Fibroblast of gingiva (primary cell): ENCODE results near the gene MFN2.
"Not testable (repeated sequence)": the region's sequence is repeated elsewhere in the genome, so short reads cannot be mapped to it uniquely, and the experiment has no call there.

ENCODE experiments used
- DNase-seq: peaks from one replicate; pipeline ENCODE4 v3.0.0-alpha.2; 2011; ENCODE audit warnings: low read depth

The MFN2 gene

DNA sequence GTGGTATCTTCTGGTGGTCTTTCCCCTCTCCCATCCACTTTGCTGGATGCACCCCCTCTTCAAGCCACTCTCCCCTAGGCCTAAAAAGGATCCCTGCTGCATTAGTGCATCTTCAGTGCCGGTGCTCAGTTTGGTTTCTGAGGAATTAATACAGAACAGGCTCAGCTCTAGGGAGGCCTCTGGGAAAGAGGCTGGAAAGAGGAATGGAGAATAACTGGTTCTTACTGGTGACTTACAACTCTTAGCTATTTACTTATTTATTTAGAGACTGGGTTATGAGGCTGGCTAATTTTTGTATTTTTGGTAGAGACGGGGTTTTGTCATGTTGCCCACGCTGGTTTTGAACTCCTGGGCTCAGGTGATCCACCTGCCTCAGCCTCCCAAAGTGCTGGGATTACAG lies 19.0 kb downstream of the MFN2 start:
- no peak for DNase-seq

DNA sequence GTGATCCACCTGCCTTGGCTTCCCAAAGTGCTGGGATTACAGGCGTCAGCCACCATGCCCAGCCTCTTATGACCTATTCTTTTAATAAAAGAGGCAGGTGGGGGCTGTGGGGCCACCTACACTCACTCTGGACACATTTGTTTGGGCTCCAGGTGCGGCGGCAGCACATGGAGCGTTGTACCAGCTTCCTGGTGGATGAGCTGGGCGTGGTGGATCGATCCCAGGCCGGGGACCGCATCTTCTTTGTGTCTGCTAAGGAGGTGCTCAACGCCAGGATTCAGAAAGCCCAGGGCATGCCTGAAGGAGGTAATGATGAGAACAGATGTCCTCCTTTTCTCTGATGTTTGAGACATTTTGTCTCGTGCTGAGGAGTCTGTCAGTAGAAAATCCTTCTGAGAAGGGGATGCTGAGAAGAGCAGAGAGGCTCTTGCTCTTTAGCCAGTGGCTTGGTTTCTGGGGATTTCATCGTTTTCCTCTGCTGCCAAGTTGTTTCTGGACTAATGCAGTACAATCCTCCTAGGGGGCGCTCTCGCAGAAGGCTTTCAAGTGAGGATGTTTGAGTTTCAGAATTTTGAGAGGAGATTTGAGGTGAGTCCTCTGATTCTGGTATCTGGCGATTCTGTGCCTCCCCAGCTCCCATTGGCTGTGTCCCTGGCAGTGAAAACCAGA lies 21.1 kb downstream of the MFN2 start:
- DNase-seq: peak; percentile 60

DNA sequence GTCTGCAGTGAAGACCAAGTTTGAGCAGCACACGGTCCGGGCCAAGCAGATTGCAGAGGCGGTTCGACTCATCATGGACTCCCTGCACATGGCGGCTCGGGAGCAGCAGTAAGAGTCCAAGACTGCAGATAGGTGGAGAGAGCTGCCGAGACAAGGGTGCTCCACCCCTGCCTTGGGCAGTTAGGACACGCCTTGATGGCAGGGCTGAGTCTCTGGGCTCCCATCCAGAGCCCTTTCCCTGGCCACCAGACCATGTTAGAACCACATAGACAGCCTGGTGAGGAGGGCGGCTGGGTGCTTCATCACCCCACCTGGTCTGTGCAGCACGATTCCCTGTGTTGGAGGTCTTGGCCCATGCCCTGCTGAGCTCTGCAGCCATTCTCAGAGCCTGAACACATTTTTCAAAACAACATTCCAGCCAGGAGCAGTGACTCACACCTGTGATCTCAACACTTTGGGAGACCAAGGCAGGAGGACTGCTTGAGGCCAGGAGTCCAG lies 21.8 kb downstream of the MFN2 start:
- no peak for DNase-seq

DNA sequence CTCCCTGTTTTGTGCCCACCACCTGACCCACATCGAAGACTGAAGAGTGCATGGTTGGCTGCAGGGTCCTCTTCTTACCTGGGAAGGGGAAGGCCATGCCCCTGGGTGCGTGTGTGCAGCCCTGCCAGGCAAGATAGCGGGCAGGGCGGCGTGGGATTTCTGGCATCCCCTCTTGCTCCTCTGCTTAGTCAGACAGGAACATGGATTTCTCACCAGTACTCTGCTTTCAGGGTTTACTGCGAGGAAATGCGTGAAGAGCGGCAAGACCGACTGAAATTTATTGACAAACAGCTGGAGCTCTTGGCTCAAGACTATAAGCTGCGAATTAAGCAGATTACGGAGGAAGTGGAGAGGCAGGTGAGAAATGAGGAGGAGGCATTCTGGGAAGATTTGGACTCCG lies 23.5 kb downstream of the MFN2 start:
- DNase-seq: no peak

DNA sequence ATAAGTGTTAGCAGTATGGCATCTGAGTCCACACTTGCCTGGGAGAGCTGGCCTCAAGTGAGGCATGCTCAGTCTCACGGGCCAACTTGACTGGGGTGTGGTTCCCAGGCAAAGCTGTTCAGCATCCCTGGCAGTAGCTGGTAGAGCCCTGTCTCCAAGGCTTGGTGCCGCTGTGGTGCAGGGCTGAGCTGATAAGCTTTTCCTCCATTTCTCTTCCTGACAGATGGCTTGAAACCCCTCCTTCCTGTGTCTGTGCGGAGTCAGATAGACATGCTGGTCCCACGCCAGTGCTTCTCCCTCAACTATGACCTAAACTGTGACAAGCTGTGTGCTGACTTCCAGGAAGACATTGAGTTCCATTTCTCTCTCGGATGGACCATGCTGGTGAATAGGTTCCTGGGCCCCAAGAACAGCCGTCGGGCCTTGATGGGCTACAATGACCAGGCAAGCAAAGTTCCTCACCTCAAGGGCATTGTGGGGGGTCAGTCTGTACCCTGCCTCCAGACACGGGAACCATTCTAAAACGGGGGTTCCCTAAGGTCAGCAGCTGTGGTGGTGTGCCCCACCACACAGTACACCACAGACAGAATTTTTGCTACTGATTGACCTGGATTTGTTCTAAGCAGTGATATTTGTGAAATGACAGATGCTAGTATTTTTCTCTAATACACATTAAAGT lies 25.4 kb downstream of the MFN2 start:
- no peak for DNase-seq

DNA sequence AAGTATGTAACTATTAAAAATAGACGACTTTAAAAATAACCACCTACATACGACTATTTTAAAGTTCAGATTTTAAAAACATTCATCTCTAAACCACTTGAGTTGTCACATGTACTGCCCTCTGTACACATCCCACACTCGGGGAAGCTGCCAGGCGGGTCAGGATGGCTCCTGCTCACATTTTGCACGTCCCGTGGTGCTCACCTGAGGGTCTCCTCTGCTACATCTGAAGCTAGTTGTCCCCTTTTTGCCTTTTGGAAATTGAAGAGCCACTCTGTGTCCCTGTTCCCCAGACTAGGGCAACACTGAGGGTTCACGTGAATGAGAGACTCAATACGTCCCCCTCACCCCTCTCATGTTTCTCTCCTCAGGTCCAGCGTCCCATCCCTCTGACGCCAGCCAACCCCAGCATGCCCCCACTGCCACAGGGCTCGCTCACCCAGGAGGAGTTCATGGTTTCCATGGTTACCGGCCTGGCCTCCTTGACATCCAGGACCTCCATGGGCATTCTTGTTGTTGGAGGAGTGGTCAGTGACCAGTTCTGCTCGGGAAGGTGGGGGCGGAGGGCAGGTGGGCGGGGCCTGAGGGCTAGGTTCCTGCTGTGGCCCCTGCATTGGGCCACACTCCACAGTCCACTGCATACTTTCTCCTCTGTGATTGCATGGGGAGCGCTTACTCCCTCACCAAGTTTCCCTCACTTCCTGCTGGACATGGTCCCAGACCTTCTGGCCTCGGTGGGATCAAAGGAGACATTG lies 26.1 kb downstream of the MFN2 start:
- DNase-seq: no peak

DNA sequence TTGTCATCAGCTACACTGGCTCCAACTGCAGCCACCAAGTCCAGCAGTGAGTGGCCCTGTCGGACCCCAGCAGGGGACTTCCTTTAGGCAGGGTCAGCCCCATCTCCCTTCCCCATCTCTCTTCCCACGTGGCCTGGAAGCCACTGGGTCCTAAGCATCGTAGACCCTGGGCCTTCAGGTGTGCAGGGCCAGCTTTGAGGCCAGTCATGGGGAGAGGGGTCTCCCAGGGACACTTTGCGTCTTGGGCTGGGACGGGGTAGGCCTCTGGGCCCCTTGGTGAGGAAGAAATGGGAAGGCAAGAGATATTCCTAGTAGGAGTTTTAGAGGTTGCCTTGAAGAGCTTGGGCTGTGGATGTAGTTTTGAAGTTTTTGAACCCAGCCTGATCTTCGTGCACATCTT lies 27.0 kb downstream of the MFN2 start:
- DNase-seq: no peak

DNA sequence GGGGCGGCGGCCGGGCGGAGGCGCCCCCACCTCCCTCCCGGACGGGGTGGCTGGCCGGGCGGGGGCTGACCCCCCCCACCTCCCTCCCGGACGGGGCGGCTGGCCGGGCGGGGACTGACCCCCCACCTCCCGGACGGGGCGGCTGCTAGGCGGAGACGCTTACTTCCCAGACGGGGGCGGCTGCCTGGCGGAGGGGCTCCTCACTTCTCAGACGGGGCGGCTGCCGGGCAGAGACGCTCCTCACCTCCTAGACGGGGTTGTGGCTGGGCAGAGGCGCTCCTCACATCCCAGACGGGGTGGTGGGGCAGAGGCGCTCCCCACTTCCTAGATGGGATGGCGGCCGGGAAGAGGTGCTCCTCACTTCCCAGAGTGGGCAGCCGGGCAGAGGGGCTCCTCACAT lies 28.1 kb downstream of the MFN2 start:
- DNase-seq: not testable (repeated sequence)

DNA sequence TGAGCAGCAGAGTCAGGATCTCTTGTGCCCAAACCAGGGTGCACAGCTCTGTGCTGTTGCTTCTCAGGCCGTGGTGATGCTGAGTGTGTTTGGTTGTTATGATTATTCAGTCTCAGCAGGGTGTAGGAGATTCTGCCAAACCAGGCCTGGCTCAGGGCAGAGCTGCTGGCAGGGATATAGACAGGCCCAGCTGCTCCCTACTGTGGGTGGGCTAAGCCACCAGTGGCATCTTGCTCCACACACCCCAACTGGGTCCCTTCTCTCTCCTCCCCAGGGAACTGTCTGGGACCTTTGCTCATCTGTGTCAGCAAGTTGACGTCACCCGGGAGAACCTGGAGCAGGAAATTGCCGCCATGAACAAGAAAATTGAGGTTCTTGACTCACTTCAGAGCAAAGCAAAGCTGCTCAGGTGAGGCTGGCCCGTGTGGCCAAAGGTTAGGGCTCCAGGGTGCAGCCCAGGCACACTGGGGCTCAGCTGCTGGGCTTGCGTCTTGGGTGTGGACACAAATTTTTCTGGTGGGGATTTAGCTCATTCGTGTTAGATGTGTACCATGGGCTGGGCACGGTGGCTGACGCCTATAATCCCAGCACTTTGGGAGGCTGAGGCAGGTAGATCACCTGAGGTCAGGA lies 29.2 kb downstream of the MFN2 start:
- no peak for DNase-seq

DNA sequence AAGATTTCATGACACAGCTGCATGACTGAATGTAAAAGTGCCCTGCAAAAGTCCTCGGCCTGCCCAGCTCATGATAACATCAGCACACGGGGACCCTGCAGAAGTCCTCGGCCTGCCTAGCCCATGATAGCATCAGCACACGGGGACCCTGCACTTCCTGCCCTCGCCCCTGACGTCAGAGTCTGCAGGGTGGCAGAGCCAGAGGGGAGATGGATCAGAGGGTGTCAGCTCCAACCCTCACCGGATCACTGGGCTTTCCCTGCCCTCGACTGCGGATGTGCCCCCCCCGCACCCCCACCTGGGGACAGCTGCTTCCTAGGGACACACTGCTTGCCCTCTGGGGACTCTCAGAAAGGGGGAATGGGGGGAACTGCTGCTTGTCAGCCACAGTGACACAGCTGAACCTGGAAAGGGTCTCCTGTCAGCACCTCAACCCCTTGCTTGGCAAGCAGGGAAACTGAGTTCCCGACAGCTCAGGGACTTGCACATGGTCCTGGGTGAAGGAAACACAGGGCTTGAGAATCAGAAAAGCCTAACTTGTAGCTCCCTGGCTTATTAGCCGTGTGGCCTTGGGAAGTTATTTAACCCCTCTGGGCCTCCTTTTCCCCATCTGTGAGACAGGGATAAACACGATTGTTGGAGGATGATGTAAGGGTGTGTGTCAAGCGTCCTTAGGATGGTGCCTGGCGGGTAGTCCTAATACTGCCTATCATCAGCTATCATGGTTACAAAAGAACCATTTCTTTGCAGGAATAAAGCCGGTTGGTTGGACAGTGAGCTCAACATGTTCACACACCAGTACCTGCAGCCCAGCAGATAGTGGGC lies 30.7 kb downstream of the MFN2 start:
- no peak for DNase-seq

DNA sequence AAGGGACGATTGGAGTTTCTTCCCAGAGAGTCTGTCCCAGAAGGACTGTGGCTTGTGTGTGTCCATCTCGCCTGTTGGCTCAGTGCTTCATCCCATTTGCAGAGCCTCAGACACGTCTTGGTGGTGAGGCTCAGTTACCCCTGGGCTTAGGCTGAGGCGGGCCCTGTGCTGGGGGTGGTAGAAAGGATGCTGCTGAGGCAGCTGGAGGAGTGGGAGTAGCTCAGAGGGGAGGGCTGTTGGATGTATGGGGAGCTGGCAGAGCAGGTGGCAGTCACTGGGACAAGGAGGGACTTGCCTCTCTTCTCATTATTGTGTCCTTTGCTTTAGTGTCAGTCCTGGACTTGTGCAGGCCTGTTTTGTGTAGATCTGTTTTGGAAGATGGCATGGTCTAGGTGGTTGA lies 31.8 kb downstream of the MFN2 start:
- DNase-seq: no peak

DNA sequence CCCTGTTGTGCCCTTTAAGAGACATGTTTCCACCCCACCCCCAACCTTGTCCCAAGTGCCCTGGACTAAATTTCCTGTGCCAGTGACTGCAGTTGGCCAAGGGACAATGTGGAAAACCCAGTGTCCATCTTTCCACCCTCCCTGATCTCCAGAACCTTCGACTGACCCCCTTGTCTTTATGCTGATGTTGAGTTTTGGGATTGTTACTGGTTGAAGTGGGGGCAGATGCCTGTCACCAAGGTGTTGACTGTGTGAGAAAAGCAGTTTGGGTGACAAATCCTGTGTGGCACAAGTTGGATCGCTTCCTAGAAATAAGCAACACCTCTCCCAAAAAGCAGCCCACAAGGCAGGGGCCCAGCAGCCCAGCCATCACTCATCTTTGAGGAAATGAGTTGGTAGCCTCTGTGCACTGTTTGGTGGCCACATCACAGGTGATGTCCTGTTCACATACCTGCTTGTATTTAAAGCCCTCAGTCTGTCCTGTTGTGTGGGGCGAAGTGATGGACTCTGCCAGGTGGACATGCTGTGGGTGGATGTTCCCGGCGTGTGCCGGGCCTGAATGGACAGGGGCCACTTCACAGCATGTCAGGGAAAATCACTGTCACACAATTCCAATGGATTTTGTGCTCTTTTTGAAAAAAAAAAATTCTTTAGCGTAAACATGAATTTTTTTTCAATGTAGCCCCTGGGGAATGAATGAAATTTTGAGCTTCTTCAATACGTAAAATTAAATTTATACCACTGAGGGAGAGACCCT lies 32.5 kb downstream of the MFN2 start:
- DNase-seq: no peak

DNA sequence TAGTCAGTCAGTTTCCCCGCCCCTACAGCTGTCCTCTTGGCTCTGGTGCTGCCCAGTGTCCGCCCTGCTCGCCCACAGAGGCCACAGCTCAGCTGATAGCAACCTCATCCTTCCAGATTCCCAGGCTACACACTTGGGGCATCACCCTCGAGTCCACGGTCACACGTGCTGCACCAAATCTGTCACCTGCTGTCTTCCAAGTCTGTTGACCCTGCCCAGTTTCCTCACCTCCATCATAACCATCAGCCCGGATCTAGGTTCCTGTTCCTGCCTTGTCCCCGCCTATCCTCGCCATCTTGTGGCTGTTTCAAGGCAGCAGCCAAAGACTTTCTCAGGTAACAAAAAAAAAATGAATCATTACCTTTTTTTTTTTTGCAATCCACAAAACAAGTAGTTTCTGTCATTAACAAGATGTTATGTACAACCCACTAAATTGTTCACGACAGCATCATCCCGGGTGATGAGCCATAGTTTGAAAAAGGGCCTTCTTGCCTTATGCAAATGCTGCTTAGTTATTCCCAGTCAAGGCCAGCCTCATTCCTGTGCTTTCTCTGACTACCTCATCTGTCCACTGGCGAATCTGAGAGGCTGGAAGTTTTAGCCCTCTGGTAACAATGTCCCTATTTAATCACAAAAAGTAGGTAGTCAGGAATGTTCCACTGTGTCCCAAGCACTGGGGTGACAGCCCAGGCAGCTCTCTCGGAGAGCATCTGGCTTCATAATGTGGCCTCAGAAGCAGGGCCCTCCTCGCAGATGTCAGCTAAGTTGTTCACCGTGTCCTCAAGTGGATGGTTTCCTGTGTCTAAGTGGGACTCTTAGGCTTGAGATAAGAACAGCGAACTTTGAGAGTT lies 34.1 kb downstream of the MFN2 start:
- DNase-seq: no peak

DNA sequence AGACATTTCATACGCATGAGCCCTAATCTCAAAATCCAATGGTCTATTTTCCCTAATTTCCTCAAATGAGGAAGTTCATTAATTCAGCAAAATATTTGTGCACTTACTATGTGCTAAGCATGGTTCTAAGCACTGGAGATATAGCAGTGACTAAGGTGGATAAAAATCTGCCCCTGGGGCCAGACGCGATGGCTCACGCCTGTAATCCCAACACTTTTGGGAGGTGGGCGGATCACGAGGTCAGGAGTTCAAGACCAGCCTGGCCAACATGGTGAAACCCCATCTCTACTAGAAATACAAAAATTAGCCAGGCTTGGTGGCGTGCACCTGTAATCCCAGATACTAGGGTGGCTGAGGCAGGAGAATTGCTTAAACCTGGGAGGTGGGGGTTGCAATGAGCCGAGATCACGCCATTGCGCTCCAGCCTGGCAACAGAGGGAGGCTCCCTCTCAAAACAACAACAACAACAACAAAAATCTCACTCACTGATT lies 34.8 kb downstream of the MFN2 start:
- DNase-seq: no peak

DNA sequence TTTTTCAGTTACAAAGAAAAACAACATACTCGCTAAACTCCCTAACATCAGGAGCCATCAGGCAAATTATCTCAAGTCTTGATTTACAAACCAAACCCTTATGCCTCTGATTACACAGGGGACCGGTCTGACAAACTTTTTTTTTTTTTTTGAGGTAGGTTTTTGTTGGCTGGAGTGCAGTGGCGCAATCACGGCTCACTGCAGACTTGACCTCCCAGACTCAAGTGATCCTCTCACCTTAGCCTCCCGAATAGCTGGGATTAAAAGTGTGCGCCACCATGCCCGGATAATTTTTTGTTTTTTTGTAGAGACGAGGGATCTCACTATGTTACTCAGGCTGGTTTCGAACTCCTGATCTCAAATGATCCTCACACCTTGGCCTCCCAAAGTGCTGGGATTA lies 35.3 kb downstream of the MFN2 start:
- no peak for DNase-seq

DNA sequence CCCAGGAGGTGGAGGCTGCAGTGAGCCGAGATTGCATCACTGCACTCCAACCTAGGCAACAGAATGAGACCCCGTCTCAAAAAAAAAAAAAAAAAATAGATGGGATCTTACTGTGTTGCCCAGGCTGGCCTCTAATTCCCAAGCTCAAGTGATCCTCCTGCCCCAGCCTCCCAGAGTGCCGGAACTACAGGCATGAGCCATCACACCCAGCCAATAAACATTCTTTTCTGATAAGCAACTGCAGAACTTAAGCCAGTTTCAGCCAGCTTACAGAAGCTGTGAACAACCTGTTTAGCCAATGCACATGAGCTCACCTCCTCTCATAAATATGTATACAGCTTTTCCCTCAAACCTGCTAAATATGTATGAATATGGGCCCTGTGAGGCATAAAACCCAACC lies 35.9 kb downstream of the MFN2 start:
- no peak for DNase-seq

DNA sequence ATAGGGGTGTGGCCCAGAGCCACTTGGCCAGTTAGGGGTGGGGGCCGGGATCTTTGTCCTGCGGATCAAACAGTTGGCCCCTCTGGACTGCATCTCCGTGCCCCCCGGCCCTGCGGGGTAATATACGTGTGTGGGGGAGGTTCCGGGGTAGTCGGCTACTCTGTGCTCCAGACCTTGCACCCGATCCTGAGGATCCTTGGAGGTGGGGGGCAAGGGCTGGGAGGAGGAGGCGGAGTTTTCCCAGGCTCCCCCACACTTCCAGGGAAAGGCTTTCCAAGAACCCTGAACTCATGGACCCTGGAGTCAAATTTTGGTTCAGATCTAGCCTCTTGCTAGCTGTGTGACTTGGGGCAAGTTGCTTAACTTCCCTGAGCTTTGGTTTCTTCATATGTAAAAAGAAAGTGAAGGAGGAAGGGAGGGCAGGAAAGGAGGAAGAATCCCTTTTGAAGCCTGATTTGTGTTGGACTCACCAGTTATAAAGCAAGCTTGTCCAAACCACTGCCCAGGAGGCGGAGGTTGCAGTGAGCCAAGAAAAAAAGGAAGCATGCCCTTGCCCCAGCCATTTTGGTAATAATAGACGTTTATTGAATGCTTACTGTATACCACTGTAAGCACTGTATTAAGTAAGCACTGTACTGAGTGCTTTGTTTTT lies 39.7 kb downstream of the MFN2 start:
- DNase-seq: peak; percentile 20

DNA sequence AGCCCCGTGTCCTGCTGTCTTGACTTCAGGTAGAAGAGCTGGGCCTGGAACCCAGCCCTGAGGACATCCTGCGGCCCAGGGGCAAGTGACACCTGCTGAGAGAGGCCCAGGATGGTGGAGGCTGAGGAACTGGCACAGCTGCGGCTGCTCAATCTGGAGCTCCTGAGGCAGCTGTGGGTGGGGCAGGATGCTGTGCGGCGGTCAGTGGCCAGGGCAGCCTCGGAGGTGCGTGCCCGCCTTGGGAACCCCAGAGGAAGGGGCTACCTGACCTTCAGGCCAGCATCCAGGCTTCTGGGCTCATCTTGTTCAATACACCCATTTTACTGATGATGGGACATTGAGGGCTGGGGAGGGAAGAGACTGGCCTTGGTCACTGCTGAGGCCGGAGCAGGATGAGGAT lies 41.4 kb downstream of the MFN2 start:
- DNase-seq: no peak

DNA sequence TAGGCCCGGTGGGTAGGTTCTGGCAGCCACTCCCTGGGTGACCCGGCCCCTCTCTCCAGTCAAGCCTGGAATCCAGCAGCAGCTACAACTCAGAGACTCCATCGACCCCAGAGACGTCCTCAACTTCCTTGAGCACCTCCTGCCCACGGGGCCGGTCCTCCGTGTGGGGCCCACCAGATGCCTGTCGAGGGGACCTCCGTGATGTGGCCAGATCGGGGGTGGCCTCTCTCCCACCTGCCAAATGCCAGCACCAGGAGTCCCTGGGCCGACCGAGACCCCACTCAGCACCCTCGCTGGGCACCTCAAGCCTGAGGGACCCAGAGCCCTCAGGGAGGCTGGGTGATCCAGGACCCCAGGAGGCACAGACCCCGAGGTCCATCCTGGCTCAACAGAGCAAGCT lies 41.8 kb downstream of the MFN2 start:
- no peak for DNase-seq
